BJ (cell line): Measurements from ENCODE around the gene IFI27L2. TPM values are rescaled to one million over a fixed set of nuclear protein-coding genes. Genes with fewer than 3 reads are reported as not detected.

Source experiments
- CTCF ChIA-PET: fragments of 350-600 bp; formaldehyde crosslinking; extraction: SDS; loops from one replicate; lab custom pipeline; 2021; ENCODE audit warnings: antibody characterized with exemption, inconsistent platforms; lab: Yijun Ruan, JAX
- POLR2A ChIA-PET: fragments of 300-600 bp; sonication (Branson Sonifier 250); formaldehyde crosslinking; extraction: SDS; loops from one replicate; lab custom pipeline; 2021; ENCODE audit warnings: antibody characterized with exemption; lab: Charles Lee
- DNase-seq: peaks from one replicate; pipeline ENCODE4 v3.0.0-alpha.2; 2011; ENCODE audit warnings: low read depth
- H3K27me3 ChIP-seq: 2 replicates; pipeline ENCODE4 v1.6.0; 2011; ENCODE audit warnings: low read length; ENCODE audit not compliant: control insufficient read depth, insufficient read depth
- H3K36me3 ChIP-seq: 2 replicates; pipeline ENCODE4 v1.5.1; 2011; ENCODE audit warnings: low read length; ENCODE audit not compliant: control insufficient read depth, insufficient read depth
- H3K4me3 ChIP-seq: 2 replicates; pipeline ENCODE4 v1.5.1; 2011; ENCODE audit warnings: low read depth, mild to moderate bottlenecking, control low read depth, low read length
- CTCF ChIP-seq: IDR thresholded peaks from 2 replicates; pipeline ENCODE4 v1.5.1; 2011; ENCODE audit warnings: low read depth, mild to moderate bottlenecking, control low read depth, inconsistent platforms, low read length, moderate library complexity; ENCODE audit not compliant: insufficient read depth
- polyA plus RNA-seq: library from polyadenylated mRNA; depleted of rRNA; stranded (reverse); fragments of >200 nt; gene quantifications from 2 replicates; pipeline ENCODE4 v1.2.3, GENCODE V29; 2011

IFI27L2 gene
- polyA plus RNA-seq, 1 experiment: 201 TPM

GRCh38 chr14:94124582-94125377 is 4.6 kb downstream of the IFI27L2 start:
- ChIA-PET CTCF (interaction anchor here (0.5 to 2.0 kb wide), 6 partner anchors 7 to 341 kb away, joined by 3 to 6 read pairs (median 4); no protein-coding TSS in a partner anchor), POLR2A (no interaction called here)
- no peak overlapping the region for H3K4me3 ChIP-seq
- TF ChIP-seq CTCF: no peak
- no peaks in the 10 kb centered on the region for H3K27me3 ChIP-seq
- no peak for DNase-seq
- peaks cover 1% of the 10 kb centered on the region for H3K36me3 ChIP-seq

GRCh38 chr14:94123868-94124267 is 5.5 kb downstream of the IFI27L2 start:
- no peak for TF ChIP-seq CTCF
- POLR2A ChIA-PET: no interaction called here
- H3K36me3 ChIP-seq: peaks cover 1% of the 10 kb centered on the region
- CTCF ChIA-PET: interaction anchor here (0.5 to 2.0 kb wide), 6 partner anchors 8 to 340 kb away, joined by 3 to 6 read pairs (median 4); no protein-coding TSS in a partner anchor
- H3K4me3 ChIP-seq: no peak overlapping the region
- H3K27me3 ChIP-seq: no peaks in the 10 kb centered on the region
- DNase-seq: no peak

GRCh38 chr14:94123296-94123695 is 6.1 kb downstream of the IFI27L2 start:
- Histone ChIP-seq H3K27me3 (no peaks in the 10 kb centered on the region), H3K36me3 (peaks cover 1% of the 10 kb centered on the region), H3K4me3 (no peak overlapping the region)
- no peak for TF ChIP-seq CTCF
- ChIA-PET CTCF (interaction anchor here (1.2 to 2.0 kb wide), 5 partner anchors 9 to 183 kb away, joined by 3 to 6 read pairs (median 5); no protein-coding TSS in a partner anchor), POLR2A (no interaction called here)
- no peak for DNase-seq

GRCh38 chr14:94122438-94122837 is 7.0 kb downstream of the IFI27L2 start:
- TF ChIP-seq CTCF: no peak
- no peak for DNase-seq
- H3K36me3 ChIP-seq: peaks cover 1% of the 10 kb centered on the region
- H3K4me3 ChIP-seq: no peak overlapping the region
- ChIA-PET POLR2A (no interaction called here), CTCF (interaction anchor here (0.7 to 1.8 kb wide), 5 partner anchors 9 to 159 kb away, joined by 3 to 7 read pairs (median 4); no protein-coding TSS in a partner anchor)
- no peaks in the 10 kb centered on the region for H3K27me3 ChIP-seq

GRCh38 chr14:94121485-94121884 is 7.9 kb downstream of the IFI27L2 start:
- Histone ChIP-seq H3K36me3 (no peaks in the 10 kb centered on the region; the same call in none of the 2 replicates), H3K4me3 (no peak overlapping the region), H3K27me3 (no peaks in the 10 kb centered on the region)
- CTCF ChIA-PET: interaction anchor here (0.8 to 1.8 kb wide), 5 partner anchors 9 to 158 kb away, joined by 3 to 7 read pairs (median 4); partner anchors contain the start of gene IFI27
- DNase-seq: no peak
- no peak for TF ChIP-seq CTCF
- POLR2A ChIA-PET: no interaction called here
